IMR-90 (cell line): ENCODE data around the gene SPATA17. TPM values are rescaled to one million over a fixed set of nuclear protein-coding genes. Genes with fewer than 3 reads are reported as not detected.

Experiments
- ATAC-seq: fragments of 200-7000 bp; cut with Tn5 transposase; 2 replicates; pipeline ENCODE4 v1.9.1; 2020; ENCODE audit warnings: low read depth, mild to moderate bottlenecking, moderate library complexity
- BruUV-seq: library from RNA; stranded (reverse); fragments of 400-500 nt; replicated peaks from 2 replicates; lab custom pipeline; 2021; lab: Mats Ljungman, UMichigan
- CTCF ChIA-PET: fragments of 300-600 bp; formaldehyde crosslinking; extraction: SDS; loops from one replicate; lab custom pipeline; 2021; ENCODE audit warnings: antibody characterized with exemption; lab: Yijun Ruan, JAX
- POLR2A ChIA-PET: fragments of 300-600 bp; sonication (Branson Sonifier 250); formaldehyde crosslinking; loops from one replicate; lab custom pipeline; 2022; ENCODE audit warnings: antibody characterized with exemption; ENCODE audit not compliant: unreplicated experiment; lab: Charles Lee
- DNase-seq: peaks from one replicate; pipeline ENCODE4 v3.0.0; 2013
- H2AFZ ChIP-seq: replicated peaks from 2 replicates; pipeline ENCODE3; 2013; ENCODE audit warnings: low read length, mild to moderate bottlenecking; ENCODE audit not compliant: poor library complexity
- H2AK5ac ChIP-seq: 2 replicates; pipeline ENCODE4 v1.6.1; 2013; ENCODE audit warnings: low read depth, low read length, inconsistent platforms
- H2AK9ac ChIP-seq: replicated peaks from 2 replicates; pipeline ENCODE3; 2013; ENCODE audit warnings: mild to moderate bottlenecking, low read depth, low read length, moderate library complexity; ENCODE audit not compliant: poor library complexity
- H2BK120ac ChIP-seq: 2 replicates; pipeline ENCODE4 v1.6.1; 2013; ENCODE audit warnings: low read depth, low read length, inconsistent platforms
- H2BK15ac ChIP-seq: 3 replicates; pipeline ENCODE4 v1.6.1; 2013; ENCODE audit warnings: low read depth, low read length, inconsistent platforms
- H2BK20ac ChIP-seq: 2 replicates; pipeline ENCODE4 v1.6.1; 2013; ENCODE audit warnings: low read depth, mild to moderate bottlenecking, inconsistent platforms, low read length, moderate library complexity
- H2BK5ac ChIP-seq: 2 replicates; pipeline ENCODE4 v1.6.1; 2013; ENCODE audit warnings: mild to moderate bottlenecking, low read depth, low read length, inconsistent platforms; ENCODE audit not compliant: poor library complexity, severe bottlenecking
- H3K14ac ChIP-seq: replicated peaks from 2 replicates; pipeline ENCODE4 v1.6.1; 2013; ENCODE audit warnings: low read depth, low read length, inconsistent platforms
- H3K18ac ChIP-seq: 2 replicates; pipeline ENCODE4 v1.6.1; 2013; ENCODE audit warnings: low read depth, low read length, control low read depth
- H3K23ac ChIP-seq: 2 replicates; pipeline ENCODE4 v1.6.1; 2013; ENCODE audit warnings: low read depth, low read length, inconsistent platforms
- H3K27ac ChIP-seq: 2 replicates; pipeline ENCODE4 v1.5.1; 2013; ENCODE audit warnings: mild to moderate bottlenecking, control low read depth, low read length; ENCODE audit not compliant: insufficient read depth
- H3K27me3 ChIP-seq: 2 replicates; pipeline ENCODE4 v1.6.1; 2013; ENCODE audit warnings: low read length; ENCODE audit not compliant: control insufficient read depth, insufficient read depth
- H3K36me3 ChIP-seq: 2 replicates; pipeline ENCODE4 v1.6.1; 2013; ENCODE audit warnings: low read length, mixed read lengths; ENCODE audit not compliant: control insufficient read depth, insufficient read depth
- H3K4ac ChIP-seq: 2 replicates; pipeline ENCODE4 v1.6.1; 2013; ENCODE audit warnings: low read depth, low read length, inconsistent platforms
- H3K4me1 ChIP-seq: 2 replicates; pipeline ENCODE4 v1.6.1; 2013; ENCODE audit warnings: low read length, mixed read lengths; ENCODE audit not compliant: control insufficient read depth, insufficient read depth
- H3K4me2 ChIP-seq: 2 replicates; pipeline ENCODE4 v1.6.1; 2013; ENCODE audit warnings: low read depth, mild to moderate bottlenecking, control low read depth, low read length, moderate library complexity
- H3K4me3 ChIP-seq: 2 replicates; pipeline ENCODE4 v1.5.1; 2013; ENCODE audit warnings: low read depth, mild to moderate bottlenecking, control low read depth, low read length, moderate library complexity; ENCODE audit not compliant: insufficient read depth
- H3K56ac ChIP-seq: 2 replicates; pipeline ENCODE4 v1.6.1; 2013; ENCODE audit warnings: low read length, inconsistent platforms; ENCODE audit not compliant: insufficient read depth; ENCODE audit errors: extremely low read depth
- H3K79me1 ChIP-seq, 2 experiments: 2 replicates each; pipeline ENCODE4 v1.6.1; 2013; ENCODE audit warnings: low read length in 2 of 2, inconsistent platforms in 1 of 2, low read depth in 1 of 2
- H3K9ac ChIP-seq: 2 replicates; pipeline ENCODE4 v1.6.1; 2013; ENCODE audit warnings: low read depth, low read length, control low read depth
- H3K9me1 ChIP-seq: 2 replicates; pipeline ENCODE4 v1.6.1; 2013; ENCODE audit warnings: low read length, inconsistent platforms; ENCODE audit not compliant: insufficient read depth
- H3K9me3 ChIP-seq: 2 replicates; pipeline ENCODE4 v1.6.1; 2013; ENCODE audit warnings: low read length; ENCODE audit not compliant: control insufficient read depth, insufficient read depth
- H4K20me1 ChIP-seq: 2 replicates; pipeline ENCODE4 v1.6.1; 2013; ENCODE audit warnings: low read length, inconsistent platforms; ENCODE audit not compliant: insufficient read depth
- H4K5ac ChIP-seq: 2 replicates; pipeline ENCODE4 v1.6.1; 2013; ENCODE audit warnings: mild to moderate bottlenecking, low read depth, low read length, control low read depth
- H4K8ac ChIP-seq, 2 experiments: 2 replicates each; pipeline ENCODE4 v1.6.1; 2013; ENCODE audit warnings: low read depth in 2 of 2, low read length in 2 of 2, control low read depth in 1 of 2, inconsistent platforms in 1 of 2
- H4K91ac ChIP-seq: 2 replicates; pipeline ENCODE4 v1.6.1; 2013; ENCODE audit warnings: low read depth, low read length, inconsistent platforms; ENCODE audit not compliant: insufficient read depth
- FOS ChIP-seq: fragments of 150-350 bp; IDR thresholded peaks from 2 replicates; pipeline ENCODE4 v1.6.1; 2016; ENCODE audit warnings: low read depth, low read length
- MAFK ChIP-seq: IDR thresholded peaks from 2 replicates; pipeline ENCODE4 v1.6.1; 2012; ENCODE audit warnings: low read depth, low read length, improper control_type of control experiment
- MAZ ChIP-seq: IDR thresholded peaks from 2 replicates; pipeline ENCODE4 v1.6.1; 2012; ENCODE audit warnings: low read depth, mild to moderate bottlenecking, low read length, improper control_type of control experiment, moderate library complexity, borderline replicate concordance
- MXI1 ChIP-seq: IDR thresholded peaks from 2 replicates; pipeline ENCODE4 v1.6.1; 2012; ENCODE audit warnings: low read depth, mild to moderate bottlenecking, low read length, moderate library complexity, borderline replicate concordance
- RAD21 ChIP-seq: IDR thresholded peaks from 2 replicates; pipeline ENCODE4 v1.6.1; 2012; ENCODE audit warnings: low read length, improper control_type of control experiment
- RFX5 ChIP-seq: IDR thresholded peaks from 2 replicates; pipeline ENCODE4 v1.8.0; 2012; ENCODE audit warnings: low read depth, mild to moderate bottlenecking, low read length, moderate library complexity
- WGBS, 2 experiments: methylation state at CpG; one replicate each; pipeline versions ENCODE4 v1.1.5 to v1.1.7; 2013; ENCODE audit warnings: missing lambda C conversion rate in 2 of 2; ENCODE audit not compliant: insufficient read length in 1 of 2; ENCODE audit errors: extremely low coverage in 2 of 2; 5-methylcytosine and 5-hydroxymethylcytosine counted together
- dilution Hi-C: fragments of 300-500 bp; cut with HindIII; formaldehyde crosslinking; loops from one replicate; pipeline ENCODE4 v1.14.3; 2018; ENCODE audit warnings: low sequenced_read_pairs; ENCODE audit not compliant: unreplicated experiment
- in situ Hi-C: fragments of 300-500 bp; cut with MboI; formaldehyde crosslinking; loops from 3 replicates; pipeline ENCODE4 v1.14.3; 2019; ENCODE audit warnings: low sequenced_read_pairs, inconsistent platforms, mixed read lengths
- intact Hi-C: fragments of 100-400 bp; cut with micrococcal nuclease; formaldehyde crosslinking; loops from 2 replicates; pipeline ENCODE4 v1.10.0; 2022
- polyA plus RNA-seq, 3 experiments: library from polyadenylated mRNA; depleted of rRNA; stranded (reverse); fragments of >200 nt; gene quantifications; 2 replicates each; pipeline ENCODE4 v1.2.3, GENCODE V29; 2012; ENCODE audit warnings: low replicate concordance in 1 of 3
- total RNA-seq: library from RNA; depleted of rRNA; stranded (reverse); fragments of >200 nt; gene quantifications from 2 replicates; pipeline ENCODE4 v1.2.3, GENCODE V29; 2012

The SPATA17 gene
- total and polyA plus RNA-seq, 2 of the 4 experiments (the other 2 are of a cell fraction), result 0.03 to 0.18 TPM

DNA sequence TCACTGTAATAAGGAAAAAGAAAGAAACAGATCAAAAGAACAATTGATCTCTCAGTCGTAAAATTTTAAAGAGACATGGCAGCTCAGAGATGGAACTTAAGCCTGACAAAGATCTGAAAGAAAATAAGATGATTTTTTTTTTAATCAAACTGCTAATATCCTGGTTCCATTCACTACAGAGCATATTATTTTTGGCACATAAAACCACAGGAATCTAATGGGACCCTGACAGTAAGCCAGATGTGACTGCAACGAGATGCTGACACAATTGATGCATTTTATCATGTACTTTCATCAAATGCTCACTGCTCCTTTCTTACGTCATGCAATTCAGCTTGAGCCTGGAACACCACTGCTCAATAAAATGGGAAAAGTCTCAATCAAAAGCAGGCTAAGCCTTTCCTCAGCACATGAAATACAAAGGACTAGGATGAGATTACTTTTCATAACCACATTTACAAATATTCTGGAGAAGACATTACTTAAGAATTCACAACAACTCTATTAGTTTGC is 16.9 kb upstream of the SPATA17 start:
- Histone ChIP-seq H2BK15ac (no peak overlapping the region), H3K14ac (no peak overlapping the region), H3K79me1 (peaks cover 2 to 14% of the 10 kb centered on the region in 2 experiments; a peak in 2 of 4 replicates), H2AK9ac (no peak overlapping the region), H4K5ac (no peak overlapping the region), H3K4me2 (no peak overlapping the region), H3K9ac (no peak overlapping the region), H2BK120ac (no peak overlapping the region), H4K8ac (no peak overlapping the region), H4K20me1 (peaks cover 5% of the 10 kb centered on the region; the same call in 1 of the 2 replicates), H3K36me3 (peaks cover 11% of the 10 kb centered on the region; the same call in 1 of the 2 replicates), H4K91ac (no peak overlapping the region), H2AFZ (no peak overlapping the region), H2AK5ac (no peak overlapping the region), H3K27ac (no peak overlapping the region), H3K18ac (no peak overlapping the region), H3K9me1 (peaks cover 3% of the 10 kb centered on the region; the same call in 1 of the 2 replicates), H2BK20ac (no peak overlapping the region), H3K23ac (no peak overlapping the region), H3K56ac (no peak overlapping the region), H3K4me1 (no peaks in the 10 kb centered on the region), H2BK5ac (no peak overlapping the region), H3K9me3 (no peaks in the 10 kb centered on the region), H3K27me3 (no peaks in the 10 kb centered on the region), H3K4me3 (no peak overlapping the region), H3K4ac (no peak overlapping the region)
- no TSS peak for BruUV-seq
- CTCF ChIA-PET, result interaction anchor here (0.7 kb wide), 1 partner anchor 1235 kb away, joined by 5 read pairs; no protein-coding TSS in a partner anchor
- TF ChIP-seq FOS (no peak), MXI1 (no peak), MAZ (no peak), RFX5 (no peak), MAFK (no peak), RAD21 (no peak)
- no peak for ATAC-seq
- intact Hi-C loops, result no loop called here
- POLR2A ChIA-PET, result no interaction called here
- in situ Hi-C loops, result no loop called here
- 60% methylated on average over 1 of the region's 3 CpGs; no CpG with 5 or more reads in 1 of the 2 experiments for WGBS, 2 experiments
- DNase-seq, result no peak
- dilution Hi-C loops, result no loop called here
